ENCODE data around the gene FAM50A. TPM values are rescaled to one million over a fixed set of nuclear protein-coding genes. Genes with fewer than 3 reads are reported as not detected.

Gene FAM50A
- total RNA-seq, 1 experiment from 2014 or later: 62.3 TPM

- DNase-seq (ENCODE audit: low read depth): peak; percentile 86
- in situ Hi-C loops (cut with HindIII; ENCODE audit: low pct_unique_long_range_greater_than_20kb, low sequenced_read_pairs): no loop called here
Measured at GRCh38 chrX:154409222-154409871, 34.6 kb upstream of the FAM50A start, which contains the start of gene DNASE1L1. DNASE1L1 (minus strand) TSS chrX:154409254; CDS start chrX:154405568, 3,686 bp downstream.

DNA sequence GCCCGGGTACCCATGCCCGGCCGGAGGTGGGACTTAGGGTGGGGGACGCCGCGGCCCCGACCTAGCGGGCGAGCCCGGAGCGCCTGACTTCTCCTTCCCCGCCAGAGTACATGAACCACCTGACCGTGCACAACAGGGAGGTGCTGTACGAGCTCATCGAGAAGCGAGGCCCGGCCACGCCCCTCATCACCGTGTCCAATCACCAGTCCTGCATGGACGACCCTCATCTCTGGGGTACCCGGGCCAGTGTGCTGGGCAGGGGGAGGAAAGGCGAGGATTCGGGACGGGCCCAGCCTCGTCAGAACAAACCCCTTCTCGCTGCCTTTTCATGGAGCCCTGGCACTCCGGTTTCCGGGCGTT lies 32.0 kb upstream of the FAM50A start:
- in situ Hi-C loops (cut with HindIII; ENCODE audit: low pct_unique_long_range_greater_than_20kb, low sequenced_read_pairs): no loop called here
- peak; percentile 61 for DNase-seq (ENCODE audit: low read depth)

DNA sequence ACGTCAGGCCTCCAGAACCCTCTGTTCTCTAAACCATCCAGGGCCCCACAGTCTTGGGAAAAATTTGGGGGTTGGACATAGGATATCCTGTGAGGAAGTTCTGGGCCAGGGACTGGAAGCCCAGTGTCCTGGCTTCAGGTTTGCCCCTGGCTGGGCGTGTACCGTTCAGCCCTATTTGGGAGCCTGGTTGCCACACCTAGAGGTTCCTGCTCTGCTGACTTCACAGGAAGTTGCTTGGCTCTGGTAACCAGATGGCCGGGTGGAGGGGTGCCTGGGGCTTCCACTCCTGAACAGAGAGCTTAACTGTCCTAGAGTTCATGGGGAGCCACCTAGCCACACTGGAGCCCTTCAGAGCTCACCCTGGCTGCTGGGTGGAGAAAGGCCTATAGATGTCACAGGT lies 31.5 kb upstream of the FAM50A start:
- in situ Hi-C loops (cut with HindIII; ENCODE audit: low pct_unique_long_range_greater_than_20kb, low sequenced_read_pairs): no loop called here
- no peak for DNase-seq (ENCODE audit: low read depth)

DNA sequence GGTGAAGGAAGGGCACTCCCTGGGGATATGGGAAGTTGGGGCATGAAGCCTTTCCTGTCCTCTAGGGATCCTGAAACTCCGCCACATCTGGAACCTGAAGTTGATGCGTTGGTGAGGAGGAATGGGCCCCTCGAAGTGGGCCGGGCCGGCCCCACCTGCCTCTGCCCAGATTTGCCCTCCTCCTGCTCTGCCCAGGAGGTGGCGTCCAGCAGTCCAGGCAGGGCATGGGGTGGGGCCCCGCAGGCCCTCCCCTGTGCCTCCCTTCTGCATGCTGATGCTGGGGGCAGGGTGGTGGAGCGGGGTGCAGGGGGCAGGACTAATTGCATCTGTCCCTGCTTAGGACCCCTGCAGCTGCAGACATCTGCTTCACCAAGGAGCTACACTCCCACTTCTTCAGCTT lies 30.8 kb upstream of the FAM50A start:
- no peak for DNase-seq (ENCODE audit: low read depth)
- in situ Hi-C loops (cut with HindIII; ENCODE audit: low pct_unique_long_range_greater_than_20kb, low sequenced_read_pairs): no loop called here

DNA sequence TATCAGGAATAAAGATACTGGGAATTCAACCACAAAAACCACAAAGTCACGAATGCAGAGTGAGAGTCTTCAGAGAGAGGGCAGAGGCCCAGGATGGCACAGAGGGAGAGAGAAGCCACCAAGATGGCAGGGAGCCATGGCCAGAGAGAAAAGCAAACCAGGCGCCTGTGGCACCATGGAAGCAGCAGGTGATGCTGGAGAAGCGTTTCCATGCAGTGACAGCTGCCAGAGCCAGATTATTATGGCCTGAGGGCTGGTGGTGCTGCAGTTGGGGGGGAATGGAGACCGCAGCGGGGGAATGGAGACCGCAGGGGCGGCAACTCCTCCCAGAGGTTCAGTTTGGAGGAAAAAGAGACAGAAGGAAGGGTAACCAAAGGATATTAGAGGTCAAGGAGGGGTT lies 26.8 kb upstream of the FAM50A start:
- no peak for DNase-seq (ENCODE audit: low read depth)
- in situ Hi-C loops (cut with HindIII; ENCODE audit: low pct_unique_long_range_greater_than_20kb, low sequenced_read_pairs): no loop called here

GRCh38 chrX:154419189-154419588 lies 24.8 kb upstream of the FAM50A start:
- in situ Hi-C loops (cut with HindIII; ENCODE audit: low pct_unique_long_range_greater_than_20kb, low sequenced_read_pairs): no loop called here
- no peak for DNase-seq (ENCODE audit: low read depth)

DNA sequence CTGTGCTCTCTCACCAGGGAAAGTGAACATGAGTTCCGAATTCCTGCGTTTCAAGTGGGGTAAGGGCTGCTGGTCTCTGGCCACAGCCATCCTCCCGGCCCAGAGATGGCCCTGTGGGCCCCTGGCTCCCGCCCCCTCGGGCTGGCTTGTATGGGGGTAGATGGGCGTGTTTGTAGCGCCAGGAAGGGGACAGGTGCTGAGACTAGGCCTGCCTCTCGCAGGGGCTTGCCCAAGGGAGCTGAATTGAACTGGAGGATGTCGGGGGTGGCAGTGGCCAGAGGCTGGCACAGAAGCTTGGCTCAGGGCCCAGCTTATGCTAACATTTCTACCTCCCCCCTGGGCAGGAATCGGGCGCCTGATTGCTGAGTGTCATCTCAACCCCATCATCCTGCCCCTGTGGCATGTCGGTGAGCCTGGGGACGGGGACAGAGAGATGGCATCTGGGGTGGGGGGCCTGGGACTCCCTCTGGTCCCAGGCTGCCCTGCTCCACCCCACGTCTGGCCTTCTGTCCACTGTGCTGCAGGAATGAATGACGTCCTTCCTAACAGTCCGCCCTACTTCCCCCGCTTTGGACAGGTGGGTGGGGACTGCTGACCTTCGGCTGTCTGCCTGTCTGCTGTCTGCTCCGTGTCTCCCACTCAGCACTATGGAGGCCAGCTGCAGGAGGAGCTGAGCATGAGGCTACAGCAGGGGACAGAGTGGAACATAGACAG lies 24.1 kb upstream of the FAM50A start:
- DNase-seq (ENCODE audit: low read depth): no peak
- in situ Hi-C loops (cut with HindIII; ENCODE audit: low pct_unique_long_range_greater_than_20kb, low sequenced_read_pairs): no loop called here

DNA sequence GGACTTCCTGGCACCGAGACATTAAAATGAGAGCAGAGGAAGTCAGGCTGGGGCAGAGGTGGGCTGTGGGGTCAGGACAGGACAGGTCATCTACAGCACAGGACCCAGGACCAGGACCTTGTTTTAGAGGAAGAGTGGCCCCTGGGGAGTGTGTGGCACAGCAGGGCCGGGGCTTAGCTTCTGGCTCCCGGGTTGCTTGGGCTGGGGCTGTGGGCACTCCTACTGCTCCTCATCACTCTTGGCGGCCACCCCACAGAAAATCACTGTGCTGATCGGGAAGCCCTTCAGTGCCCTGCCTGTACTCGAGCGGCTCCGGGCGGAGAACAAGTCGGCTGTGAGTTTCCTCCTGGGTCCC lies 23.6 kb upstream of the FAM50A start:
- DNase-seq (ENCODE audit: low read depth): no peak
- in situ Hi-C loops (cut with HindIII; ENCODE audit: low pct_unique_long_range_greater_than_20kb, low sequenced_read_pairs): no loop called here

DNA sequence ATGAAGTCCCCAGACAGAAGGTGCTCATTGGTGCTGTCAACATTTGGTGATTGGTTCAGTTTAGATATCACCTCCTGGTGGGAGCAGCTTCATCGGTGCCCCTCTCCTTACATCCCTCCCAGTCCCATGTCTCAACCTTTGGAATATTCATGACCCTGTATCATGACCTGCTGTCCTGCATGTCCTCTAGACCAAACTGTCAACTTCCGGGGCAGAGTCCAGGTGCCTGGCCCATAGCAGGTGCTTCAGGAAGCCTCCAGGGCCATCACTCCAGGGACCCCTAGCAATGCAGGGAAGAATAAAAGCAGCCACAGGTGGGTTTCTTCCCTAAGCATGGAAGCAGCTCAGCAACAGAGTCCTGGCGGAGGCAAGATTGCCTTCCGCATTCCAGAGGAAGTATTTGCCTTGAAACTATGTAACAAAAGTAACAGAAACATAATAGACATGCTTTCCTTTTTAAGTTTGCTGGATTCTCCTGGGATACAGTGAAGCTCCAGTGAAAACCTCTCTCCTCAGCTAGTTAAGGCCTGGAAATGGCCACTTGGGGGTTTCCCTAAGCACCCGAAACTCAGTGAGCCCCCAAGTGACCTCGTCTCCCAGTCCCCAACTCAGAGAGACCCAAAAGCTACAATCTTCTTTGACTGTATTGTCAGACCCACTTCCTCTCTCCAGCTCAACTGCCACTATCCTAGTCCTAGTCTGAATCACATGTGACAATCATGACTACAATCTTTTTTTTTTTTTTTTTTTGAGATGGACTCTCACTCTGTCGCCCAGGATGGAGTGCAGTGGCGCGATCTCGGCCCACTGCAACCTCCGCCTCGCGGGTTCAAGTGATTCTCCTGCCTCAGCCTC lies 16.8 kb upstream of the FAM50A start:
- in situ Hi-C loops (cut with HindIII; ENCODE audit: low pct_unique_long_range_greater_than_20kb, low sequenced_read_pairs): no loop called here
- no peak for DNase-seq (ENCODE audit: low read depth)

- DNase-seq (ENCODE audit: low read depth): peak; percentile 88
- in situ Hi-C loops (cut with HindIII; ENCODE audit: low pct_unique_long_range_greater_than_20kb, low sequenced_read_pairs): no loop called here
Measured at GRCh38 chrX:154428176-154429171, 15.5 kb upstream of the FAM50A start, which contains the start of gene ATP6AP1. ATP6AP1 (plus strand) TSS chrX:154428677; CDS start chrX:154428693, 16 bp downstream.

- in situ Hi-C loops (cut with HindIII; ENCODE audit: low pct_unique_long_range_greater_than_20kb, low sequenced_read_pairs): no loop called here
- DNase-seq (ENCODE audit: low read depth): no peak
Measured at GRCh38 chrX:154429711-154430110, 14.2 kb upstream of the FAM50A start.

GRCh38 chrX:154430479-154430878 lies 13.5 kb upstream of the FAM50A start:
- no peak for DNase-seq (ENCODE audit: low read depth)
- in situ Hi-C loops (cut with HindIII; ENCODE audit: low pct_unique_long_range_greater_than_20kb, low sequenced_read_pairs): no loop called here

DNA sequence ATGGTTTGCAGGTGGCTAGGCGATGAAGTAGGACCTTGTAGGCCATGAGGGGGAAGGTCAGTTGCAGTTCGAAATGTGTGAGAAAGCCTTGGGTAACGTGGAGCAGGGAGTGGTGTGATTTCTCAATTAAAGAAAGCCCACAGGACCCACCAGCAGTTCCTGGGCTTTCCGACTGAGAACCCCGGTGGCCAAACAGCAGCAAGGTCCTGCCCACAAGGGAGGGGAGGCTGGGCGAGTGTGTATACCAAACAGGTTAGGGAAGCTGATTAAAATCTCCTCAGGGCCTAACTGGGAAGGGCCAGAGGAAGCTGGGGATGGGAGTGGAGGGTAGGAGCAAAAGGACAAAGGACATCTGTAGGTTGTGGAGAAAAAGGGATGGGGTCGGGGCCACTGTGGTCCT lies 13.0 kb upstream of the FAM50A start:
- in situ Hi-C loops (cut with HindIII; ENCODE audit: low pct_unique_long_range_greater_than_20kb, low sequenced_read_pairs): no loop called here
- no peak for DNase-seq (ENCODE audit: low read depth)

DNA sequence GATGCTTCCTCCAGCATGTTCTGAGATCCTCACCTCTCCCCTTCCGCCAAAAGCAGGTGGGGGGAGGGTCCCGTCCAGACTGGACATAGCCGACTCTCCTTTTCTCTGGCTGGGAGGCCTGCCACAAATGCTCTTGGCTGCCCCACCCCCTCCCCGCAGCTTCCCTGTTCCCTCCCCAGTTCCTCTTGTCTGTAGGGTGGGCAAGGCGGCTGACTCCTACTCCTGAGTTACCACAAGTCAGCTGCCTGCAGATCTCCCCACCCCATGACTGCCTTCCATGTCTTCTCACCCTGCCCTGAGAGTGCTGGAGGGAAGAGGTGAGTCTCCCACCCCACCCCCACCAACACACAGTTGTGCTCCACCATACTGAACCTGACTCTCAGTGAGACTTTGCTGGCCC lies 12.6 kb upstream of the FAM50A start:
- DNase-seq (ENCODE audit: low read depth): no peak
- in situ Hi-C loops (cut with HindIII; ENCODE audit: low pct_unique_long_range_greater_than_20kb, low sequenced_read_pairs): no loop called here

- DNase-seq (ENCODE audit: low read depth): no peak
- in situ Hi-C loops (cut with HindIII; ENCODE audit: low pct_unique_long_range_greater_than_20kb, low sequenced_read_pairs): no loop called here
Measured at GRCh38 chrX:154432210-154432609, 11.7 kb upstream of the FAM50A start.

DNA sequence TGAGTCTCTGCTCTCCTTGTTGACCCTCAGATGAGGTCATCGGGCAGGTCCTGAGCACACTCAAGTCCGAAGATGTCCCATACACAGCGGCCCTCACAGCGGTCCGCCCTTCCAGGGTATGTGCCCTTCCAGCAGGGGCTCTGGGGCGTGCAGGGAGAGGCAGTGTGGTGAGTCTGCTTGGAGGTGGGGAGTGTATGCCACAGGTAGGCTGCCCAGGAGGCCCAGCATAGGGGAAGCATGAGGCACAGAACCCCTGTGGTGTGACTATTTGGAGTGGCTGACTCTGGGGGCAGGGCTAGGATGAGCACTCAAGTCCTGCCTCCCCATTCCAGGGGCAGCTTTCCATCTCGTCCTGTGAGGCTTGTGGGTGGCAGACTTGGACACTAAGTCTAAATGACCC lies 10.3 kb upstream of the FAM50A start:
- in situ Hi-C loops (cut with HindIII; ENCODE audit: low pct_unique_long_range_greater_than_20kb, low sequenced_read_pairs): no loop called here

DNA sequence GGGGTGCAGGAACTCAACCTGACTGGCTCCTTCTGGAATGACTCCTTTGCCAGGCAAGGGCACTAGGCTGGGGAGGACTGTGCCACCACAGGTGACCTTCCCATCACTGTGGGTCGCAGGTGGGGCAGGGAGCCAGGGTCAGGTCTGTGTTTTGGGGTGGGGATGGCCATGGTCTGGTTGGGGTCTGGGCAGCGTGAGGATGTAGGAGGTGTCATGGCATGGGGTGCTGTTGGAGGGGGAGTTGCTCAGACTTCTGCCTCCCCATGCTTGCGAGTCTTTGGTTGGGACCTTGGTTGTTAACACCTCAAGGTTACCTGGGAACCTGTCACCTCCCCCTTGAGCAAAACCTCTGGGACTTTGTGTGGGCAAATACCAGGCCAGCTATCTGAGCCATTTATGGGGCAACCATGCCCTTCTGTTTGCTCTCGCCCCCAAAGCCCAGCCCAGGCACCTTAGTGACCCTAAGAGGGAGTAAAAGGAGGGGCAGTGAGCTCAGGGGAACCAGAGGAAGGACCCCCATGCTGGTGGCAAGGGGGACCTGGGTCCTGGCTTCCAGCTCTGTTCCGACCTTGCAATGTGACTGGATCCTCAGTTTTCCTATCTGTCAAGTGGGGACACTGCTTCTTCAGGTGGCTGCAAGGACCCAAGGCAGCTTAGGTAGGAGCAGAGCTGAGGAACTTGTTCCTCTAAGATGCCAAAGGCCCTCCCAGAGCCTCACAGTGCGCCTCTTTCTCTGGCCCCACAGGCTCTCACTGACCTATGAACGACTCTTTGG lies 9.4 kb upstream of the FAM50A start:
- no peak for DNase-seq (ENCODE audit: low read depth)
- in situ Hi-C loops (cut with HindIII; ENCODE audit: low pct_unique_long_range_greater_than_20kb, low sequenced_read_pairs): no loop called here

More for the DNA sequence above, 10.3 kb upstream of the FAM50A start:
- no peak for DNase-seq (ENCODE audit: low read depth)

All from Caki2 (cell line).